ENCODE measurements around the gene KCNQ1. TPM values are rescaled to one million over a fixed set of nuclear protein-coding genes. Genes with fewer than 3 reads are reported as not detected.

The KCNQ1 gene
- total and polyA plus RNA-seq, 12 donors: 11.0 to 447 (median 320) TPM

- DNase-seq: peak in 2 of 7 donors; percentile 18 to 31
- Histone ChIP-seq H3K4me1 (replicated peaks in 1 of 2) (peaks cover 41 to 42% of the 10 kb centered on the region in 2 donors), H3K36me3 (replicated peaks in 1 of 2) (no peaks in the 10 kb centered on the region), H3K4me3 (peak overlapping the region; percentile 3 to 88 (median 76)), H3K27ac (peak overlapping the region; percentile 50 to 91 (median 73)), H3K9me3 (replicated peaks in 1 of 3) (no peaks in the 10 kb centered on the region), H3K27me3 (no peaks in the 10 kb centered on the region)
- intact Hi-C loops (cut with DNase I): loop anchor here (5.0 kb wide), 2 partner anchors 36 to 81 kb away; no protein-coding TSS in a partner anchor
- TF ChIP-seq POLR2A (IDR thresholded peaks at IDR 0.05): no peak
- TF ChIP-seq, protein P1, sequence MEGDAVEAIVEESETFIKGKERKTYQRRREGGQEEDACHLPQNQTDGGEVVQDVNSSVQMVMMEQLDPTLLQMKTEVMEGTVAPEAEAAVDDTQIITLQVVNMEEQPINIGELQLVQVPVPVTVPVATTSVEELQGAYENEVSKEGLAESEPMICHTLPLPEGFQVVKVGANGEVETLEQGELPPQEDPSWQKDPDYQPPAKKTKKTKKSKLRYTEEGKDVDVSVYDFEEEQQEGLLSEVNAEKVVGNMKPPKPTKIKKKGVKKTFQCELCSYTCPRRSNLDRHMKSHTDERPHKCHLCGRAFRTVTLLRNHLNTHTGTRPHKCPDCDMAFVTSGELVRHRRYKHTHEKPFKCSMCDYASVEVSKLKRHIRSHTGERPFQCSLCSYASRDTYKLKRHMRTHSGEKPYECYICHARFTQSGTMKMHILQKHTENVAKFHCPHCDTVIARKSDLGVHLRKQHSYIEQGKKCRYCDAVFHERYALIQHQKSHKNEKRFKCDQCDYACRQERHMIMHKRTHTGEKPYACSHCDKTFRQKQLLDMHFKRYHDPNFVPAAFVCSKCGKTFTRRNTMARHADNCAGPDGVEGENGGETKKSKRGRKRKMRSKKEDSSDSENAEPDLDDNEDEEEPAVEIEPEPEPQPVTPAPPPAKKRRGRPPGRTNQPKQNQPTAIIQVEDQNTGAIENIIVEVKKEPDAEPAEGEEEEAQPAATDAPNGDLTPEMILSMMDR (IDR thresholded peaks at IDR 0.05): no peak
- WGBS, 4 donors: 43 to 50% (median 47%) methylated on average over 8 to 15 of the region's 15 CpGs
Observed at GRCh38 chr11:2446590-2447252, 1.9 kb downstream of the KCNQ1 start.

GRCh38 chr11:2447253-2447950 lies 2.6 kb downstream of the KCNQ1 start:
- H3K27me3 ChIP-seq: no peaks in the 10 kb centered on the region
- 30 to 40% (median 33%) methylated on average over 9 to 12 of the region's 12 CpGs for WGBS, 4 donors
- intact Hi-C loops (cut with DNase I): loop anchor here (5.0 kb wide), 2 partner anchors 35 to 80 kb away; no protein-coding TSS in a partner anchor
- peak overlapping the region in 4 of 5 donors; percentile 50 to 91 (median 74) for H3K27ac ChIP-seq
- TF ChIP-seq, protein P1 (IDR thresholded peaks at IDR 0.05): no peak
- TF ChIP-seq POLR2A (IDR thresholded peaks at IDR 0.05): peak in 1 of 2 donors; percentile 58
- peaks cover 41 to 42% of the 10 kb centered on the region in 2 donors for H3K4me1 ChIP-seq (replicated peaks in 1 of 2)
- peak; percentile 55 to 85 (median 74) for DNase-seq
- H3K36me3 ChIP-seq (replicated peaks in 1 of 2): no peaks in the 10 kb centered on the region
- no peaks in the 10 kb centered on the region for H3K9me3 ChIP-seq (replicated peaks in 1 of 3)
- peak overlapping the region in 3 of 4 donors; percentile 9 to 88 (median 14) for H3K4me3 ChIP-seq

- H3K27me3 ChIP-seq: no peaks in the 10 kb centered on the region
- H3K4me1 ChIP-seq (replicated peaks in 1 of 2): peaks cover 41 to 42% of the 10 kb centered on the region in 2 donors
- TF ChIP-seq POLR2A (IDR thresholded peaks at IDR 0.05): no peak
- TF ChIP-seq, protein P1 (IDR thresholded peaks at IDR 0.05): no peak
- no peaks in the 10 kb centered on the region for H3K36me3 ChIP-seq (replicated peaks in 1 of 2)
- intact Hi-C loops (cut with DNase I): loop anchor here (5.0 kb wide), 2 partner anchors 34 to 79 kb away; no protein-coding TSS in a partner anchor
- no peaks in the 10 kb centered on the region for H3K9me3 ChIP-seq (replicated peaks in 1 of 3)
- H3K4me3 ChIP-seq: peak overlapping the region in 1 of 4 donors; percentile 88
- H3K27ac ChIP-seq: peak overlapping the region in 4 of 5 donors; percentile 50 to 91 (median 74)
- 47 to 72% (median 55%) methylated on average over 2 to 10 of the region's 10 CpGs for WGBS, 4 donors
- DNase-seq: peak in 1 of 7 donors; percentile 16
Observed at GRCh38 chr11:2447951-2448650, 3.3 kb downstream of the KCNQ1 start.

Measured in adrenal gland (tissue), 12 donors.